RWPE2 (cell line): Measurements from ENCODE around the gene TENM4.

Source experiments
- ATAC-seq: fragments of 200-7000 bp; cut with Tn5 transposase; 3 replicates; pipeline ENCODE4 v1.9.1; 2021; ENCODE audit warnings: low read depth
- DNase-seq: peaks from one replicate; pipeline ENCODE4 v3.0.0-alpha.2; 2020; ENCODE audit warnings: low spot score
- H3K27ac ChIP-seq: fragments of 450-650 bp; 2 replicates; pipeline ENCODE4 v1.5.1; 2017; ENCODE audit warnings: mild to moderate bottlenecking; ENCODE audit not compliant: poor library complexity, severe bottlenecking
- H3K27me3 ChIP-seq: fragments of 250-450 bp; sonication (Bioruptor Pico); 2 replicates; pipeline ENCODE4 v1.5.1; 2021; ENCODE audit warnings: mild to moderate bottlenecking, moderate library complexity; ENCODE audit not compliant: insufficient read depth, poor library complexity, severe bottlenecking
- H3K36me3 ChIP-seq: fragments of 250-450 bp; sonication (Bioruptor Pico); 2 replicates; pipeline ENCODE4 v1.5.1; 2020; ENCODE audit warnings: low read depth, mild to moderate bottlenecking, moderate library complexity
- H3K4me1 ChIP-seq: fragments of 250-450 bp; sonication (Bioruptor Pico); 2 replicates; pipeline ENCODE4 v1.5.1; 2021; ENCODE audit warnings: mild to moderate bottlenecking, moderate library complexity; ENCODE audit not compliant: insufficient read depth, poor library complexity, severe bottlenecking
- H3K4me3 ChIP-seq: fragments of 250-450 bp; sonication (Bioruptor Pico); 2 replicates; pipeline ENCODE4 v1.5.1; 2021; ENCODE audit warnings: mild to moderate bottlenecking, moderate library complexity; ENCODE audit not compliant: severe bottlenecking
- H3K9me3 ChIP-seq: fragments of 250-450 bp; sonication (Bioruptor Pico); 2 replicates; pipeline ENCODE4 v1.5.1; 2021; ENCODE audit warnings: mild to moderate bottlenecking, moderate library complexity; ENCODE audit not compliant: severe bottlenecking
- TF ChIP-seq, protein P1 (sequence below): fragments of 450-650 bp; IDR thresholded peaks from one replicate; pipeline ENCODE4 v1.5.1; 2017; ENCODE audit warnings: mild to moderate bottlenecking, moderate library complexity; ENCODE audit not compliant: poor library complexity, severe bottlenecking

TENM4 gene

DNA sequence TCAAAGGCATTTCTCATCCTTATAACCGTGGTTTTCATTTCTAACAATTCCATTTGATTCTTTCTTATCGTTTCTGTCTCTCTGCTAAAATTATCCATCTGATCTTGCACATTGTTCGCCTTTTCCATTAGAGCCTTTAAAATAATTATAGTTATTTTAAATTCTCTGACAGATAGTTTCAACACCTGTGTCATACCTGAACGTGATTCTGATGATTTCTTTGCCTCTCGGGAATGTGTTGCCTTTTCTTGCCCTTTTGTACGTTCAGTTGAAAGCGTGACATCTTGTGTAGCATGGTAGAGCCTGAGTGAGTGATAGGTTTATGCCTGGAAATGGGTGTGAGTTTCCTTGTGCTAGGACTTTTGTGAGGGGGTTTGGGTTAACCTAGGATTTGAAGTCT lies 744.7 kb downstream of the TENM4 start:
- Histone ChIP-seq H3K4me3 (no peak overlapping the region), H3K36me3 (no peaks in the 10 kb centered on the region), H3K4me1 (peaks cover 9% of the 10 kb centered on the region), H3K9me3 (no peaks in the 10 kb centered on the region), H3K27me3 (no peaks in the 10 kb centered on the region), H3K27ac (no peak overlapping the region)
- ATAC-seq (no peak), DNase-seq (no peak)
- TF ChIP-seq, protein P1, sequence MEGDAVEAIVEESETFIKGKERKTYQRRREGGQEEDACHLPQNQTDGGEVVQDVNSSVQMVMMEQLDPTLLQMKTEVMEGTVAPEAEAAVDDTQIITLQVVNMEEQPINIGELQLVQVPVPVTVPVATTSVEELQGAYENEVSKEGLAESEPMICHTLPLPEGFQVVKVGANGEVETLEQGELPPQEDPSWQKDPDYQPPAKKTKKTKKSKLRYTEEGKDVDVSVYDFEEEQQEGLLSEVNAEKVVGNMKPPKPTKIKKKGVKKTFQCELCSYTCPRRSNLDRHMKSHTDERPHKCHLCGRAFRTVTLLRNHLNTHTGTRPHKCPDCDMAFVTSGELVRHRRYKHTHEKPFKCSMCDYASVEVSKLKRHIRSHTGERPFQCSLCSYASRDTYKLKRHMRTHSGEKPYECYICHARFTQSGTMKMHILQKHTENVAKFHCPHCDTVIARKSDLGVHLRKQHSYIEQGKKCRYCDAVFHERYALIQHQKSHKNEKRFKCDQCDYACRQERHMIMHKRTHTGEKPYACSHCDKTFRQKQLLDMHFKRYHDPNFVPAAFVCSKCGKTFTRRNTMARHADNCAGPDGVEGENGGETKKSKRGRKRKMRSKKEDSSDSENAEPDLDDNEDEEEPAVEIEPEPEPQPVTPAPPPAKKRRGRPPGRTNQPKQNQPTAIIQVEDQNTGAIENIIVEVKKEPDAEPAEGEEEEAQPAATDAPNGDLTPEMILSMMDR, result no peak

- H3K9me3 ChIP-seq, result no peaks in the 10 kb centered on the region
- ATAC-seq (no peak), DNase-seq (no peak)
- no peak overlapping the region for H3K27ac ChIP-seq
- H3K36me3 ChIP-seq, result no peaks in the 10 kb centered on the region
- H3K4me3 ChIP-seq, result no peak overlapping the region
- H3K4me1 ChIP-seq, result peaks cover 9% of the 10 kb centered on the region
- no peaks in the 10 kb centered on the region for H3K27me3 ChIP-seq
- TF ChIP-seq, protein P1, result no peak
These were observed 746.7 kb downstream of the TENM4 start for GRCh38 chr11:78694152-78694551.

DNA sequence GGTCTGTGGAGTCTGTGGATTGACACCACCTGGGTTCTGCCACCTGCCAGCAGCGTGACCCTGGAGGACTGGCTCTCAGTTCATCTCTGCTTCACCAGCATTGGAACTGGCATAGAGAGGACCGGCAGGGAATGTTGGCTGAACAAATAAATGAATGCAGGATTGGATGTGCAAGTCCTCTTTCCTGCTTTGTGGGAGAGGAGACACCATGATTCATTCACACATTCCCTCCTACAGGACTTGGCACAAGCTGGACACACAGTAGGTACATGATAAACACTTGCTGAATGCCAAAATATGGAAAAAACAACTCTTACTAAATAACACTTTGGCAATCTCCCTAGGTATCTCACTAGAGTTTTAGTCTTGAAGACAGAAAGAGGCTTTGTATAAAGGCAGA lies 749.6 kb downstream of the TENM4 start:
- Histone ChIP-seq H3K36me3 (no peaks in the 10 kb centered on the region), H3K4me1 (peaks cover 6% of the 10 kb centered on the region), H3K9me3 (no peaks in the 10 kb centered on the region), H3K4me3 (no peak overlapping the region), H3K27me3 (no peaks in the 10 kb centered on the region), H3K27ac (no peak overlapping the region)
- no peak for DNase-seq
- no peak for ATAC-seq
- TF ChIP-seq, protein P1, result no peak

DNA sequence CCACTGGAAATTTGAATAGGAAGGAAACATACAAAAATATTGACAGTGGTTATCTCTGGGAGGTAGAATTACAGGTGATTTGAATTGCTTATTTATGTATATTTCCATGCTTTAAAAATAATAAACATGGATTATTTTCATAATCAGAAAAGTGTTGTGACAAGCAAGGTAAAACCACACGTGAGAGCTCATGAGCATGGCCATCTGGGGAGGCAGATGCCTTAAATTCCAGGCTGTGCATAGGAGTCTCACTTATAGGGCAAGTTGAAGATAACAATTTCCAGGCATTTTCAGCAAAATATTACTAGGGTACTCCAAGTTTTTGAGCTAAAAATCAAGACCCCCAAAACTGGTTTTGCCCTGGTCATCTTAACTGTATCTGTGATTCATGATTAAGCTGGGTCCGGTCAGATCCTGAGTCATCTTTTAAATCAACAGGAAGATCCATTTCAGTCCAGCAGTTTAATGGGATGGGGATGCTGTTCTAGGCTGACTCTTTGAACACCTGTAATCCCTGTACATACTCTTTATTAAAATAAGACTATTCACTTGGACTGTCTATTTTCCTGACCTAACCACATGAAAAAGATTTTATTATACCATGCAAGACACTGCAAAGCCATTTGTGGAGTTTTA lies 750.4 kb downstream of the TENM4 start:
- no peak overlapping the region for H3K4me3 ChIP-seq
- no peak for DNase-seq
- TF ChIP-seq, protein P1, result no peak
- H3K27me3 ChIP-seq, result no peaks in the 10 kb centered on the region
- H3K27ac ChIP-seq, result no peak overlapping the region
- ATAC-seq, result peak; percentile 80
- H3K36me3 ChIP-seq, result no peaks in the 10 kb centered on the region
- H3K4me1 ChIP-seq, result peaks cover 6% of the 10 kb centered on the region
- no peaks in the 10 kb centered on the region for H3K9me3 ChIP-seq

- Histone ChIP-seq H3K4me3 (no peak overlapping the region), H3K36me3 (no peaks in the 10 kb centered on the region), H3K4me1 (peaks cover 6% of the 10 kb centered on the region), H3K27ac (no peak overlapping the region), H3K9me3 (no peaks in the 10 kb centered on the region), H3K27me3 (no peaks in the 10 kb centered on the region)
- ATAC-seq (no peak), DNase-seq (no peak)
- TF ChIP-seq, protein P1, result no peak
These were observed 751.2 kb downstream of the TENM4 start for GRCh38 chr11:78689585-78690153.
